OCI-LY3 (cell line): ENCODE data around the gene REXO4.

Experiments
- H2AFZ ChIP-seq: fragments of 200-600, 300-600 bp; shearing (Covaris generic); 2 replicates; pipeline ENCODE4 v1.6.0; 2014; ENCODE audit warnings: antibody characterized with exemption, low read depth, low read length
- H3K27ac ChIP-seq: fragments of 200-600, 300-600 bp; sonication (generic); 2 replicates; pipeline ENCODE4 v1.5.1; 2014; ENCODE audit warnings: mild to moderate bottlenecking, low read length, moderate library complexity, mixed read lengths
- H3K27me3 ChIP-seq: fragments of 200-600, 300-600 bp; sonication (generic); 2 replicates; pipeline ENCODE4 v1.6.1; 2014; ENCODE audit warnings: low read depth, low read length, mixed read lengths
- H3K36me3 ChIP-seq: fragments of 200-600, 300-600 bp; sonication (generic); replicated peaks from 2 replicates; pipeline ENCODE3; 2014; ENCODE audit warnings: low read depth, low read length, mixed read lengths
- H3K4me1 ChIP-seq: fragments of 300-600, 200-600 bp; sonication (generic); 2 replicates; pipeline ENCODE4 v1.6.1; 2014; ENCODE audit warnings: low read length, mixed read lengths
- H3K4me2 ChIP-seq: fragments of 200-600, 300-600 bp; sonication (generic); 2 replicates; pipeline ENCODE4 v1.6.1; 2014; ENCODE audit warnings: low read length, mixed read lengths
- H3K4me3 ChIP-seq: fragments of 300-600, 200-600 bp; sonication (generic); 2 replicates; pipeline ENCODE4 v1.5.1; 2014; ENCODE audit warnings: antibody characterized with exemption, mild to moderate bottlenecking, low read length, moderate library complexity
- H3K79me2 ChIP-seq: fragments of 300-600, 200-600 bp; shearing (Covaris generic); 2 replicates; pipeline ENCODE4 v1.6.1; 2014; ENCODE audit warnings: mild to moderate bottlenecking, low read length, mixed read lengths
- H3K9ac ChIP-seq: fragments of 300-600, 200-600 bp; shearing (Covaris generic); 2 replicates; pipeline ENCODE4 v1.6.0; 2014; ENCODE audit warnings: mild to moderate bottlenecking, low read length, moderate library complexity
- H3K9me3 ChIP-seq: fragments of 200-600, 300-600 bp; shearing (Covaris generic); 2 replicates; pipeline ENCODE4 v1.6.1; 2014; ENCODE audit warnings: low read length, mixed read lengths; ENCODE audit not compliant: insufficient read depth
- H4K20me1 ChIP-seq: fragments of 200-600, 300-600 bp; sonication (generic); 2 replicates; pipeline ENCODE4 v1.6.1; 2016; ENCODE audit warnings: low read length, mixed read lengths; ENCODE audit not compliant: insufficient read depth
- EZH2phosphoT487 ChIP-seq: fragments of 200-600 bp; shearing (Covaris generic); IDR thresholded peaks from 2 replicates; pipeline ENCODE4 v1.6.1; 2018; ENCODE audit warnings: antibody characterized with exemption, mixed run types, low read depth
- TF ChIP-seq, protein P1 (sequence below): fragments of 200-600, 300-600 bp; sonication (generic); IDR thresholded peaks from 2 replicates; pipeline ENCODE4 v1.5.1; 2014; ENCODE audit warnings: antibody characterized with exemption, low read length, low read depth

REXO4 gene

DNA sequence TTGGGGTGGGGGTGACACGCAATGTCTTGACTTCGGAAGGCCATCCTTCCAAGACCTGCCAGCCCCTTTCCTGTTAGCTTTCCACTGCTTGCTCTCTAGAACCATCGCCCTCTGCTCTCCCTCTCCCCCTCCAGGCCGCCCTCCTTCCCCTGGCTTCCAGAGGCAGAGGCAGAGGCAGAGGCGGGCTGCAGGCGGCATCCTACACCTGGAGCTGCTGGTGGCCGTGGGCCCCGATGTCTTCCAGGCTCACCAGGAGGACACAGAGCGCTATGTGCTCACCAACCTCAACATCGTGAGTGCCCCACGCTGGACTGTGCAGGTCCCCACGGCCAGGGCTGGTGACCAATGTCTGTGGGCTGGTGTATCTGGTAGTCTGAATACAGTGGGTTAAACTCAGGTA is 6.4 kb upstream of the REXO4 start:
- Histone ChIP-seq H3K9me3 (no peaks in the 10 kb centered on the region), H3K79me2 (peaks cover 4% of the 10 kb centered on the region), H4K20me1 (no peaks in the 10 kb centered on the region), H3K36me3 (no peaks in the 10 kb centered on the region), H3K27me3 (no peaks in the 10 kb centered on the region), H3K27ac (no peak overlapping the region), H3K4me2 (no peak overlapping the region), H3K4me1 (peaks cover 25% of the 10 kb centered on the region), H2AFZ (no peak overlapping the region), H3K9ac (no peak overlapping the region), H3K4me3 (no peak overlapping the region)
- no peak for TF ChIP-seq EZH2phosphoT487
- TF ChIP-seq, protein P1, sequence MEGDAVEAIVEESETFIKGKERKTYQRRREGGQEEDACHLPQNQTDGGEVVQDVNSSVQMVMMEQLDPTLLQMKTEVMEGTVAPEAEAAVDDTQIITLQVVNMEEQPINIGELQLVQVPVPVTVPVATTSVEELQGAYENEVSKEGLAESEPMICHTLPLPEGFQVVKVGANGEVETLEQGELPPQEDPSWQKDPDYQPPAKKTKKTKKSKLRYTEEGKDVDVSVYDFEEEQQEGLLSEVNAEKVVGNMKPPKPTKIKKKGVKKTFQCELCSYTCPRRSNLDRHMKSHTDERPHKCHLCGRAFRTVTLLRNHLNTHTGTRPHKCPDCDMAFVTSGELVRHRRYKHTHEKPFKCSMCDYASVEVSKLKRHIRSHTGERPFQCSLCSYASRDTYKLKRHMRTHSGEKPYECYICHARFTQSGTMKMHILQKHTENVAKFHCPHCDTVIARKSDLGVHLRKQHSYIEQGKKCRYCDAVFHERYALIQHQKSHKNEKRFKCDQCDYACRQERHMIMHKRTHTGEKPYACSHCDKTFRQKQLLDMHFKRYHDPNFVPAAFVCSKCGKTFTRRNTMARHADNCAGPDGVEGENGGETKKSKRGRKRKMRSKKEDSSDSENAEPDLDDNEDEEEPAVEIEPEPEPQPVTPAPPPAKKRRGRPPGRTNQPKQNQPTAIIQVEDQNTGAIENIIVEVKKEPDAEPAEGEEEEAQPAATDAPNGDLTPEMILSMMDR, result no peak

DNA sequence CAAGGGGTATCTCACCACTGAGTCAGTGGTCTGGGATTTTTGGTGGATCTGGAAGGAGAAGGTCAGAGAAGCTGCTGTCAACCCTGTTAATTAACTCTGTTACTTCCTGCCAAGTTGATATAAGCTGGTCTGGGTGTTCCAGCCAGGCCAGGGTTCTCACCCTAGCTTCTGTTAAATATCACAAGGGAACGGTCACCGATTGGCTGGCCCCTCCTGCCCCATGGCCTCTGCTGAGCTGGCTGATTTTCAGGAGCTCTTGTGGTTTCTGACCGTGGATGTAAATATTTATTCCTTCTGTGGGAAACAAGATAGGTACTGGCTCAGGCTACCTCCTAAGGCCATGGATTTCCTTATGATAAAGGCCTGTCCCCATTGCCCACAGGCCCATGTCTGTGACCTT is 5.4 kb upstream of the REXO4 start:
- Histone ChIP-seq H3K4me3 (no peak overlapping the region), H3K4me1 (peaks cover 31% of the 10 kb centered on the region), H3K9me3 (no peaks in the 10 kb centered on the region), H3K4me2 (no peak overlapping the region), H3K36me3 (no peaks in the 10 kb centered on the region), H3K27ac (no peak overlapping the region), H3K27me3 (no peaks in the 10 kb centered on the region), H4K20me1 (no peaks in the 10 kb centered on the region), H2AFZ (no peak overlapping the region), H3K79me2 (peaks cover 14% of the 10 kb centered on the region), H3K9ac (no peak overlapping the region)
- no peak for TF ChIP-seq EZH2phosphoT487
- TF ChIP-seq, protein P1, result no peak

DNA sequence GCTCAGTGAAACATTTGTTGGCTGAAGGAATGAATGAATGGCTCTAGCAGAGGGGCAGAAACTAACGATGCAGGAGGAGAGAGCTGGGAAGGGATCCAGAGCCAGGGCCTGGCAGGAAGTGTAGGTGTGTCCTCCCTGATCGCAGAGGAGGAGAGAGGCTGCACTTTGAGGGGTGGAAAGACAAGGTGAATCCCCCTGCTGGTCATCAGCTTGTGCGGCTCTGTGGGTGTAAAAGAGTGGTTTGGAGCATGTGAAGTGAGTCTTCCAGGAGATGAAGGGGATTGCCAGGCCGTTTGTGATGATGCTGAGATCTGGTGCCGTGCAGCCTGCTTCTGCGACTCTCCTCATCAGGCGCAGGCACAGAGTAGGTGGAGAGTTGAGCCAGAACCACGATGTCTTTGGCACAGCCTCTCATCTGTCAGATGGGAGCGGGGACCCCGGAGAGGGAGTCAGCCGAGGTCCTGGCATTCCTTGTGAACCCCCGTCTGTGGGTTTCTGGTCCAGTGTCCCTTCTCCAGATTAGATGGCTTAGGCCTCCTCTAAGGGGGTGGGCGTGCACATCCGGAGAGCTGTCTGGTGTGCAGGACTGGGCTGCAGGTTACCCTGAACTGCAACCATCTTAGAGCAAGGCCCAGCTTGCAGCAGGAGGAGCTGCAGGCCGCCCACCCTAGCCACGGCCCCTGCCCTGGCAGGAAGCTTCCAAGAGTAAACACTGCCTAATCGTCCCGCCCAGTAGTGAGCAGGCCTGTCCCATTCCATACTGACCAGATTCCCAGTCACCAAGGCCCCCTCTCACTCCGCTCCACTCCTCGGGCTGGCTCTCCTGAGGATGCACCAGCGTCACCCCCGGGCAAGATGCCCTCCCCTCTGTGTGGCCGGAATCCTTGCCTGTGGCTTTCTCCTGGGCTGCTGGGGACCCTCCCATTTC is 4.1 kb upstream of the REXO4 start, which contains the start of gene ADAMTS13:
ADAMTS13 (plus strand) TSS at position 753 of the 928 bp plus-strand sequence; CDS start at position 830, 77 bp downstream.
- Histone ChIP-seq H4K20me1 (no peaks in the 10 kb centered on the region), H3K36me3 (no peaks in the 10 kb centered on the region), H3K27ac (peak within 1 kb of the TSS; percentile 26; the same call in 1 of the 2 replicates), H3K4me3 (no peak within 1 kb of the TSS), H3K9ac (no peak within 1 kb of the TSS; the same call in 1 of the 2 replicates), H3K4me2 (no peak within 1 kb of the TSS), H3K4me1 (peaks cover 31% of the 10 kb centered on the region), H3K79me2 (peaks cover 26% of the 10 kb centered on the region), H3K27me3 (no peaks in the 10 kb centered on the region), H3K9me3 (no peaks in the 10 kb centered on the region), H2AFZ (no peak within 1 kb of the TSS)
- no peak for TF ChIP-seq EZH2phosphoT487
- TF ChIP-seq, protein P1, result no peak

DNA sequence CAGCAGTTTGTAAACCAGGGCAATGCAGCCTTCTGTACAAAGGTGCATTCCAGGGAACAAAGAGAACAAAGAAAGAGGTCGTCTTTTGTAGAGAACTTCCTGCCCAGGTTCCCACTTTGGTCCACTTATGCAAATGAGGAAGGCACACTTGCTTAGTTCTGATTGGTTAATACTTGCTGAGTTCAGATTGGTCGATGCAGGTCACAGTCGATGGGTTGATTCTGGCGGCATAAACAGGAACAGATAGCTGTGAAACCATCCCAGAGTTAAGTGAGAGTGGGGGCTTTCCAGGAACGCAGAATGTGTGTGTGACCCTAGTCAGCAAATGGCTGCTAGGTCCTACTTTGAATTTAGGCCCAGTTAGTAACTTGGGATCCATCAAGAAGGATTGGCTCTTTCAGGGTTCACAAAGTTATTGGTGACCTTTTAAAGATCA is 2.6 kb upstream of the REXO4 start:
- peaks cover 1% of the 10 kb centered on the region for H3K36me3 ChIP-seq
- peaks cover 39% of the 10 kb centered on the region for H3K4me1 ChIP-seq
- peak overlapping the region; percentile 53; the same call in 1 of the 2 replicates for H3K9ac ChIP-seq
- H3K27me3 ChIP-seq, result no peaks in the 10 kb centered on the region
- peak overlapping the region; percentile 70 for H3K27ac ChIP-seq
- H2AFZ ChIP-seq, result 0 out of 2 replicates have a peak overlapping the region, but pooled peaks have one; percentile 72
- H3K4me3 ChIP-seq, result peak overlapping the region; percentile 34; the same call in 1 of the 2 replicates
- H3K79me2 ChIP-seq, result peaks cover 41% of the 10 kb centered on the region
- TF ChIP-seq EZH2phosphoT487, result no peak
- TF ChIP-seq, protein P1, result no peak
- H3K9me3 ChIP-seq, result no peaks in the 10 kb centered on the region
- H4K20me1 ChIP-seq, result no peaks in the 10 kb centered on the region
- peak overlapping the region; percentile 63 for H3K4me2 ChIP-seq
